DND-41 (cell line): Measurements from ENCODE around the gene SH3RF3.

ENCODE experiments used
- ATAC-seq: fragments of 200-7000 bp; cut with Tn5 transposase; 3 replicates; pipeline ENCODE4 v1.9.1; 2021; ENCODE audit warnings: low read depth; ENCODE audit not compliant: insufficient read depth
- DNase-seq: peaks from one replicate; pipeline ENCODE4 v3.0.0-alpha.2; 2020
- H2AFZ ChIP-seq: 2 replicates; pipeline ENCODE4 v1.6.0; 2012; ENCODE audit warnings: low read depth, low read length
- H3K27ac ChIP-seq: 2 replicates; pipeline ENCODE4 v1.5.1; 2012; ENCODE audit warnings: low read length, inconsistent platforms
- H3K27me3 ChIP-seq: fragments of 200-600 bp; sonication (generic); 2 replicates; pipeline ENCODE4 v1.6.0; 2012; ENCODE audit warnings: low read length, mild to moderate bottlenecking, inconsistent platforms; ENCODE audit not compliant: insufficient read depth, poor library complexity
- H3K36me3 ChIP-seq: 2 replicates; pipeline ENCODE4 v1.5.1; 2012; ENCODE audit warnings: low read length, inconsistent platforms; ENCODE audit not compliant: insufficient read depth
- H3K4me1 ChIP-seq: 2 replicates; pipeline ENCODE4 v1.5.1; 2012; ENCODE audit warnings: mild to moderate bottlenecking, low read length; ENCODE audit not compliant: insufficient read depth
- H3K4me2 ChIP-seq: 2 replicates; pipeline ENCODE4 v1.6.0; 2012; ENCODE audit warnings: mild to moderate bottlenecking, moderate library complexity, low read length, inconsistent platforms; ENCODE audit not compliant: insufficient read depth
- H3K4me3 ChIP-seq, 2 experiments: fragments of 200-600 bp in 1 of 2; shearing (Covaris generic) in 1 of 2; 2 replicates each; pipeline ENCODE4 v1.5.1; 2012 to 2016; ENCODE audit warnings: inconsistent platforms in 2 of 2, low read length in 2 of 2, mild to moderate bottlenecking in 2 of 2, low read depth in 1 of 2, moderate library complexity in 1 of 2
- H3K79me2 ChIP-seq: 2 replicates; pipeline ENCODE4 v1.6.0; 2012; ENCODE audit warnings: low read length, inconsistent platforms; ENCODE audit not compliant: insufficient read depth
- H3K9ac ChIP-seq: 2 replicates; pipeline ENCODE4 v1.6.0; 2012; ENCODE audit warnings: low read depth, mild to moderate bottlenecking, inconsistent platforms, low read length, moderate library complexity
- H3K9me3 ChIP-seq: 2 replicates; pipeline ENCODE4 v1.5.1; 2012; ENCODE audit warnings: low read length, moderate library complexity, mild to moderate bottlenecking, inconsistent platforms; ENCODE audit not compliant: insufficient read depth, severe bottlenecking
- H4K20me1 ChIP-seq: 2 replicates; pipeline ENCODE4 v1.6.0; 2012; ENCODE audit warnings: low read length; ENCODE audit not compliant: insufficient read depth
- CTCF ChIP-seq: IDR thresholded peaks from 2 replicates; pipeline ENCODE4 v1.5.1; 2012; ENCODE audit warnings: borderline replicate concordance, low read length, moderate library complexity, mild to moderate bottlenecking; ENCODE audit not compliant: poor library complexity, severe bottlenecking; ENCODE audit errors: extremely low read depth
- EZH2 ChIP-seq: IDR thresholded peaks from 3 replicates; pipeline ENCODE4 v1.6.1; 2012; ENCODE audit warnings: borderline replicate concordance, low read depth, mild to moderate bottlenecking, moderate library complexity, low read length, inconsistent platforms; ENCODE audit not compliant: severe bottlenecking

The SH3RF3 gene

GRCh38 chr2:109282865-109283264 is 153.9 kb downstream of the SH3RF3 start:
- Histone ChIP-seq H3K9me3 (no peaks in the 10 kb centered on the region), H3K27me3 (peaks cover 23% of the 10 kb centered on the region), H3K4me3 (no peak overlapping the region), H3K27ac (no peak overlapping the region), H3K36me3 (no peaks in the 10 kb centered on the region), H3K9ac (no peak overlapping the region), H3K4me1 (no peaks in the 10 kb centered on the region), H3K4me2 (no peak overlapping the region), H4K20me1 (peaks cover 11% of the 10 kb centered on the region; the same call in 1 of the 2 replicates), H3K79me2 (no peaks in the 10 kb centered on the region), H2AFZ (no peak overlapping the region)
- TF ChIP-seq CTCF: no peak
- TF ChIP-seq EZH2: no peak
- no peak for DNase-seq
- no peak for ATAC-seq

- H2AFZ ChIP-seq: no peak overlapping the region
- no peaks in the 10 kb centered on the region for H3K36me3 ChIP-seq
- no peaks in the 10 kb centered on the region for H3K4me1 ChIP-seq
- DNase-seq (no peak), ATAC-seq (no peak)
- peaks cover 23% of the 10 kb centered on the region for H3K27me3 ChIP-seq
- no peaks in the 10 kb centered on the region for H3K79me2 ChIP-seq
- H3K4me3 ChIP-seq: no peak overlapping the region
- no peak overlapping the region for H3K27ac ChIP-seq
- H3K9me3 ChIP-seq: no peaks in the 10 kb centered on the region
- H4K20me1 ChIP-seq: peaks cover 11% of the 10 kb centered on the region; the same call in 1 of the 2 replicates
- H3K9ac ChIP-seq: no peak overlapping the region
- TF ChIP-seq CTCF (no peak), EZH2 (no peak)
- no peak overlapping the region for H3K4me2 ChIP-seq
Observed at GRCh38 chr2:109284826-109285225, 155.8 kb downstream of the SH3RF3 start.

GRCh38 chr2:109285244-109285651 is 156.2 kb downstream of the SH3RF3 start:
- Histone ChIP-seq H3K27me3 (peaks cover 23% of the 10 kb centered on the region), H3K27ac (no peak overlapping the region), H3K4me1 (no peaks in the 10 kb centered on the region), H3K9me3 (no peaks in the 10 kb centered on the region), H3K36me3 (no peaks in the 10 kb centered on the region), H4K20me1 (peaks cover 11% of the 10 kb centered on the region; the same call in 1 of the 2 replicates), H3K4me2 (no peak overlapping the region), H2AFZ (no peak overlapping the region), H3K9ac (no peak overlapping the region), H3K79me2 (no peaks in the 10 kb centered on the region), H3K4me3 (no peak overlapping the region)
- ATAC-seq (no peak), DNase-seq (no peak)
- no peak for TF ChIP-seq CTCF
- no peak for TF ChIP-seq EZH2

DNA sequence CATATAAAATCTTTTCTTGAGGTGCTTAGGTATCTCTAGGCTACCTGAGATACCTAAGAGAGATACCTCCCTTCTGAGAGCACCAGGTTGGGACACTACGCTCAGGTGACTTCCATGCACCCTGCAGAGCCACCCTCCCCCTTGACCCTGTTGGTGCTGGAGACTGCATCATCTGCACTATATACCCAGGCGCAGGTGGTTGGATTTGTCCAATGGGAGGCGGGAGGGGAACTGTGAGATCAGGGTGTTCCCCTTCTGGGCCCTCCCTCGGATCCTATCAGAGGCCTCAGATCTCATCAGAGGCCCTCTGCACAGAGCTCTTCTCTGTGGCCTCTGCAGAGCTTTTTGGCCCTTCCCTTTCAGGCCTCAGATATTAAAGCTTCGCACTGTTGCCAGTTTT is 158.4 kb downstream of the SH3RF3 start:
- H3K4me3 ChIP-seq: no peak overlapping the region

More for the DNA sequence above, 158.4 kb downstream of the SH3RF3 start:
- Histone ChIP-seq H3K36me3 (no peaks in the 10 kb centered on the region), H3K27me3 (peaks cover 18% of the 10 kb centered on the region), H3K4me2 (no peak overlapping the region), H3K4me1 (no peaks in the 10 kb centered on the region), H3K27ac (no peak overlapping the region), H3K79me2 (no peaks in the 10 kb centered on the region), H2AFZ (no peak overlapping the region), H3K9me3 (no peaks in the 10 kb centered on the region), H3K9ac (no peak overlapping the region), H4K20me1 (peaks cover 6% of the 10 kb centered on the region; the same call in 1 of the 2 replicates)
- no peak for ATAC-seq
- no peak for DNase-seq
- TF ChIP-seq CTCF (no peak), EZH2 (no peak)
